SK-MEL-5 (cell line): ENCODE measurements around the gene TRIM16. TPM values are rescaled to one million over a fixed set of nuclear protein-coding genes. Genes with fewer than 3 reads are reported as not detected.
"Not testable (repeated sequence)": the region's sequence is repeated elsewhere in the genome, so short reads cannot be mapped to it uniquely, and the experiment has no call there.

Source experiments
- DNase-seq: peaks from one replicate; pipeline ENCODE4 v3.0.0-alpha.2; 2016; ENCODE audit warnings: low read depth, low spot score
- in situ Hi-C: cut with HindIII; loops from 2 replicates; pipeline ENCODE4 v1.10.0; 2016; ENCODE audit warnings: low sequenced_read_pairs, high pct_unique_total_duplicates, low pct_unique_long_range_greater_than_20kb
- total RNA-seq: library from RNA; depleted of rRNA; stranded (reverse); fragments of >200 nt; shearing (Covaris generic); gene quantifications from 2 replicates; pipeline ENCODE4 v1.2.3, GENCODE V29; 2014

Gene TRIM16
- total RNA-seq, 1 experiment from 2014 or later: 29.8 TPM

- DNase-seq: no peak
- in situ Hi-C loops: no loop called here
These were observed 20.9 kb downstream of the TRIM16 start for GRCh38 chr17:15663176-15663575.

- DNase-seq: no peak
- in situ Hi-C loops: no loop called here
These were observed 21.4 kb downstream of the TRIM16 start for GRCh38 chr17:15662681-15663080.

- DNase-seq: no peak
- in situ Hi-C loops: no loop called here
These were observed 24.0 kb downstream of the TRIM16 start for GRCh38 chr17:15660077-15660476.

- DNase-seq: no peak
- in situ Hi-C loops: no loop called here
These were observed 24.4 kb downstream of the TRIM16 start for GRCh38 chr17:15659663-15660062.

- no peak for DNase-seq
- in situ Hi-C loops: no loop called here
These were observed 24.9 kb downstream of the TRIM16 start for GRCh38 chr17:15659236-15659635.

- in situ Hi-C loops: no loop called here
- DNase-seq: no peak
These were observed 25.8 kb downstream of the TRIM16 start for GRCh38 chr17:15658296-15658695.

- DNase-seq: no peak
- in situ Hi-C loops: no loop called here
These were observed 26.2 kb downstream of the TRIM16 start for GRCh38 chr17:15657868-15658267.

- no peak for DNase-seq
These were observed 29.1 kb downstream of the TRIM16 start for GRCh38 chr17:15654886-15655561.

GRCh38 chr17:15654401-15654800 is 29.7 kb downstream of the TRIM16 start:
- DNase-seq, in situ Hi-C loops: not testable (repeated sequence)

More at GRCh38 chr17:15654886-15655561, 29.1 kb downstream of the TRIM16 start:
- in situ Hi-C loops: no loop called here

- in situ Hi-C loops: no loop called here
- DNase-seq: no peak
These were observed 31.2 kb downstream of the TRIM16 start for GRCh38 chr17:15652960-15653359.

GRCh38 chr17:15651583-15652110 is 32.5 kb downstream of the TRIM16 start:
- in situ Hi-C loops: no loop called here
- DNase-seq: peak; percentile 89

GRCh38 chr17:15650741-15651582 is 33.1 kb downstream of the TRIM16 start:
- no peak for DNase-seq
- in situ Hi-C loops: no loop called here

- in situ Hi-C loops: no loop called here
- DNase-seq: no peak
These were observed 34.2 kb downstream of the TRIM16 start for GRCh38 chr17:15649861-15650421.

GRCh38 chr17:15648386-15648785 is 35.7 kb downstream of the TRIM16 start:
- in situ Hi-C loops: no loop called here
- DNase-seq: no peak

- in situ Hi-C loops: not testable (repeated sequence)
These were observed 38.2 kb downstream of the TRIM16 start for GRCh38 chr17:15645942-15646312.

GRCh38 chr17:15645099-15645941 is 38.8 kb downstream of the TRIM16 start:
- in situ Hi-C loops, DNase-seq: not testable (repeated sequence)

More at GRCh38 chr17:15645942-15646312, 38.2 kb downstream of the TRIM16 start:
- DNase-seq: not testable (repeated sequence)

GRCh38 chr17:15642505-15643251 is 41.4 kb downstream of the TRIM16 start:
- DNase-seq, in situ Hi-C loops: not testable (repeated sequence)
